ENCODE results near the gene SPINK6.

SPINK6 gene

DNA sequence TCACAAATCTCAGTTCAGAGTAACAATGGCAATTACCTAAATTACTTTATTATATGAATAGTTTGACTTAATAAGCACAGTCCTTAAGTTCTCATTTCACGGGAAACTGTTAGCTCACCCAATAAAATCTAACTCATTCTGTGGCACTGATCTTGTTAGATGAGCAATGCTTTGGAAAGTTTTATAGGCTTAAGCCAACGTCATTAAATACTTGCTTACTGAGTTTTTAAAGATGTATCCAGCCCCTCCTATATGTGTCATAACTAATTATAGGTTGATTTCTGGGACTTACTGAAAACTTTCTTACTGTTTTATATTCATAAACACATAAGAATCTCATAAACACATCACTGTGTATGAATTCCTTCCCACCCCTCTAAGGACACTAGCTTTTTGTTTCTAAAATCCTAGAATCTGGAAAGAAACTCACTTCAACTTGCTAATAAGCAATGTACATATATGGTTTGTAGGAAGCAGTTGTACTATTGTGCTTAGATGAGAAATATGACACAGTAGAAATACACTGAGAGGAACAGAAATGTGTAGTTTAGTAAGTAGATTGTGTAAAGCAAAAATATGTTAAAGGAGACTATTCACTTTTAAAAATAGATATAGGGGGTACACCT lies 21.4 kb downstream of the SPINK6 start:
- no peak for DNase-seq

DNA sequence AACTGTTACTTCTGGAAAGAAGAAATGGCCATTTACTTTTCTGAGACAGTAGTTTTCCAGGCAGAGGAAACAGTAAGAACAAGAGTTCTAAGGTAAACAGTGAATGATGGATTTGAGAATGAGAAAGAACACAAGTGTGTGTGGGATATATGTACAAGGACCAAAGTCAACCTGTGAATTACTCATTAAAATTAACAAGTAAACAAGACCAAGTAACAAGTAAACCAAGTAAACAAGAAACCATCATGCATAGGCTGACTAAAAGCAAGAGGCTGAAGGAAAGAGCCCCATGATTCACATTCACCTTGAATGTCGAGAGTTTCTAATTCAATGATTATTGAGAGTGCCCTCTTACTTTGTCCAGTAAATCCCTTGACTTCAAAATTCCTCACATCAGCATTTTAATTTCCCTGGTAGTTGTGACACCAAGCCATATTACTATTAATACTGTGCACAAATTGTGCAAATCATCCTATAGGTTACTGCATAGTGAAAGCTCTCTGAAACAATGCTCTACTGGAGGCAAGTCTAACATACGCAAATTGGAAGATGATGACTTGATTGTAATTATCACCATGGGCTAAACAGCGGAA lies 25.6 kb downstream of the SPINK6 start:
- DNase-seq, result no peak

- DNase-seq, result no peak
Measured at GRCh38 chr5:148229840-148230239, 27.0 kb downstream of the SPINK6 start.

DNA sequence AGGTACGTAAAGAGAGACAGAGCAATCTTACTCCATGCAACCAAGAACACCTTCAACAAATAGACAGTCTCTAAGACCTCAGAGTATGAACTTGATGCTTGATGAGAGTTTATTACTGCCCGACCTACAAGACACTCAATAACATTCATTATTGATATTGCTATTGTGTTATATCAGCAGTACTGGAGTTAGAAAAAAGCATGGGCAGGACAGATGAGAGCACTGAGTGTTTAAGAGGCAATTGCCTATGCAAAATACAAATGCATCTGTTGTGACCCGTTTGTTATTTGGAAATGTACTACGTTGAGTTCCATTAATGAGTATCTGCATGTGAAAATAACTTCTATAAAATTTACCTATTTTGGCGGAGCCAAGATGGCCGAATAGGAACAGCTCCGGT lies 27.4 kb downstream of the SPINK6 start:
- no peak for DNase-seq

- DNase-seq, result no peak
Measured at GRCh38 chr5:148237785-148238417, 35.1 kb downstream of the SPINK6 start.

- no peak for DNase-seq
Measured at GRCh38 chr5:148238418-148238794, 35.6 kb downstream of the SPINK6 start, which contains the start of gene MARCOL. Gene MARCOL (plus strand): TSS chr5:148238525. CDS start chr5:148238598, 73 bp downstream.

GRCh38 chr5:148248894-148249293 lies 46.1 kb downstream of the SPINK6 start:
- DNase-seq, result no peak

- DNase-seq, result no peak
Measured at GRCh38 chr5:148255456-148255855, 52.6 kb downstream of the SPINK6 start.

DNA sequence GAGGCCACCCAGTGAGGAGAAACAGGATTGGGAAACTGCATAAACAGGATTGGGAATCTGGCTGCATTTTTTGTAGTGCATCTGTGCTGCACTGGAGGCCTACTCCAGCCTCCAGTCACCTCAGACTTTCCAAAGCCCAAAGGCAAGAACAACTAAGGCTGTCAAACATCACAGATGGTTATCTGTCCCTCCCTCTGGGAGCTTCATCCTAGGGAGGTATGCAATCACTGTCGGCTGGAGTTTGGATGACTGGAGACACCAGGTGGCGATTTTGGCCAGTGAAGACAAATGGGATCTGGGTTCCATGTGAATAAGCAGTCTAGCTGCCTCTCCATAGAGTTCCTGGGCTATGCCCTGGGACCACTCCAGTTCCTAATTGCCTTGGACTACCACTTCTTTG lies 56.4 kb downstream of the SPINK6 start:
- no peak for DNase-seq

GRCh38 chr5:148261221-148261620 lies 58.4 kb downstream of the SPINK6 start:
- no peak for DNase-seq

All from NCI-H510A treated with DMSO at 0.1 percent for 48 hours (cell line).